Measurements from ENCODE around the gene SPARCL1.
"Not testable (repeated sequence)": the region's sequence is repeated elsewhere in the genome, so short reads cannot be mapped to it uniquely, and the experiment has no call there.

SPARCL1 gene

DNA sequence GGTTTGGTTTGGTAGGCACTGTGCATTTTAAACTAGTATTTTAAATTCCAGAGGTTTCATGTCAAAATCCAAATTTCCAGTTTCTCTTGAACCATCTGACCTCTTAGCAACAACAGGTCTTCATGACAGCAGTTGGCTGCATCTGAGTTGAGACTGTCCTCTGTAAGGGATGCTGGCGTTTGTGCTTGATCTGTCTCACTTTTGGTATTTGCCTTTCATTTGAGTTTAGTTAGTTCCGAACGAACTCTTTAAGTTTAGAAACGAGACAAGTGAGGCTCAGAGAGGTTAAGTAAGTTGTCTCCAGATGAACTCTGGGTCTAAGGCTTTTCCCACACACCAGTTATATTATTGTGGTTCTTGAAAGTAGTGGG is 29.1 kb downstream of the SPARCL1 start:
- DNase-seq, result no peak

DNA sequence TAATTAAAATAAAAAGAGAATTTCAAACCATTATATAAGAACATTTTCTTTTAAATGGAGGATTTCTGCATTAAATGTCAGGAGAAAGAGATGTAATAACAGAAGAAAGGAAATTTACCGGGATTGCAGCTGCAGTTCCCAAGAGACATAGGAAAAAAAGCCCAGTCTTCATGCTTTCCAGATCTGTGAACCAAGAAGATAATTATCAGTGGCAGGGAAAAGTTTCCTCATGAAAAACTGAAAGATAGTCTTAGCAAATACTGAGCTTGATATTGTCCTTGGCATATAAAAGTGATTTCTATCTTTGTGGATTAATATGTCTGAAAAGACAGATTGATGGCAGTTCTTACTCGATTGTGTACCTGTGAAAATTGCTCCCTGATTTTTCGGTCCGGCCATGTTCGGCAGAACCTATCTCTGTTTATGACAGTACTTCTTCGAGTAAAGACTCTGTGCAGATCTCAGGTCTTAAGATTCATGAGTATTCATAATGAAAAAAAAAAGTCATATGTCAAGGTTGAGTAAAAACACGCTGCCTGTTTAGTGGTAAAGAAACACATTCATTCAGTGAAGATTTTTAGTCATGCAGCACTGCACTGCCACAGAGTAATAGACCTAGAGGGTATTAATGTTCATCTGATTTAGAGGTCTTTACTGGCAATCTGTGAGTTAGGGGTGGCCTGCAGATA is 29.6 kb downstream of the SPARCL1 start:
- no peak for DNase-seq

DNA sequence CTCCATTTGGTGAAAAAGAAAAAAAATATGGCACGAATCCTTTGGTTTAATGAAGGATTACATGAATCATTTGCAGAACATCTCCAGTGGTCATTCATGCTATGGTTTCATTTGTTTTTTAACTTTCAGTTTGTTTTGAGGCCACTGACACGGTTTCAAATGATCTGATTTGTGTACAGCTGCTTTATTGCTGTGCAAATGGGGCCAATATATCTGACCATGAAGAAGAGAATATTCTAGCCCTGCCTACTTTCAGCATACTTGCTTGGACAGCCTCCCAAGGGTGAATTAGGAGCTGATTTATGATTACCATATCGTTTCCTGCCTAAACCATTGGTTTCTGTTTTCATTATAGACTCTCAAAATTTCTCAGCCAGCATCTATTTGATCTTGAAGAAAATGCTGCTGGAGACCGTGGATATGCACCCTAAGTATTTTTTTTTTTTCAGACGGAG is 30.7 kb downstream of the SPARCL1 start:
- peak; percentile 85 for DNase-seq

DNA sequence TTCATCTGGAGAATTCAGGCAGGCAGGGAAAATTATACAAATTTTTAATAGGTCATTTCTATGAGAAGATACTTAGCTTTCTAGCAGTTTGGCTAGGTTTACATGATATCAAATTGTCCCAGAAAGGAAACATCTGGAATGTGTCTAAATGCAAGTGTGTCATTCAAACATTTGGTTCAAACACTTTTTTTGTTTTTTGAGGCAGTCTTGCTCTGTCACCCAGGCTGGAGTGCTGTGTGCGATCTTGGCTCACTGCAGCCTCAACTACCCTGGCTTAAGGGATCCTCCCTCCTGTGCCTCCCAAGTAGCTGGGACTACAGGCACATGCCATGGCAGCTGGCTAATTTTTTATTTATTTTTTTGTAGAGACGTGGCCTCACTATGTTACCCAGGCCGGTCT is 31.6 kb downstream of the SPARCL1 start:
- DNase-seq, result no peak

DNA sequence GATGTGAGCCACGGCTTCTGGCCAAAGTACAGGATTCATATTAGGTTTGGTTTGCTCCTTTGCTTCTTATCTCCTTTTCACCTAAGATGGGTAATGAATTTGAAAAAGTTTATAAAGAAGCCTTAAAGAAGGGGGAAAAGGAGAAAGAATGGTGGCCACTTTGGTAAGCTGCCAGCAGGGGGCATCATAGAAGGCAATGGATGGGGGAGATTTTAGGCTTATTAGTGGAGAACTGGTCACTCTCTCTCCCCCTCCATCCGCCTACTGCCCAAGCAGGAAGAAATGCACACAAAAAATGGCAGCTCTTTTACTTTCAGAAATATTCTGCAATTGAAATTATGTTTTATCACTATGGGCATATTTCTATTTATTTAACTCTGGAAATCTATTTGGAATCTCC is 32.0 kb downstream of the SPARCL1 start:
- DNase-seq, result no peak

DNA sequence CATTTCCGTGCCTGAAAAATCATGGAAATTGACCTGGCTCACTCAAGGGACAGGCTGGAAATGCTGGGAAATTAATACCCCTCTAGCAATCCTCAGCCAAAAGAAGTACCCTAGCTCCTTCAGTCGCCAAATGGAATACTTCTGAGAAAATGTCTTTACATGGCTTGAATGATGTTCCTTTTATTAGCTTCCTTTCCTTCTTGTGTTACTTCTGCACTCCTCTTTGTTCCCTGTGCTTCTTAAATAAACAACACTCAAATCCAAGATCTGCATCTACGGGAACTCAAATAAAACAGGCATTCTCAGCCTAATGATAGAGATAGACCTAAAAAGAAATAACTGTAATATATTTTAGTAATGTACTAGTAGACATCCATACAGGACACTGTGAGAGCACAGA is 36.1 kb downstream of the SPARCL1 start:
- no peak for DNase-seq

DNA sequence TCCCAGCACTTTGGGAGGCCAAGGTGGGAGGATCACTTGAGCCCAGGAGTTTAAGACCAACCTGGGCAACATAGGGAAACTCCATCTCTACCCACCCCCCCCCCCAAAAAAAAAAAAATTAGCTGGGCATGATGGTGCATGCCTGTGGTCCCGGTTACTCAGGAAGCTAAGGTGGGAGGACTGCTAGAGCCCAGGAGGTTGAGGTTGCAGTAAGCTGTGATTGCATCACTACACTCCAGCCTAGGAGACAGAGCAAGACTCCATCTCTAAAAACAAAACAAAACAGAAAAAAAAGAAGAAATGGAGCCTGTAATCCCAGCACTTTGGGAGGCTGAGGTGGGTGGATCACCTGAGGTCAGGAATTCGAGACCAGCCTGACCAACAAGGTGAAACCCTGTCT is 37.3 kb downstream of the SPARCL1 start:
- DNase-seq, result not testable (repeated sequence)

DNA sequence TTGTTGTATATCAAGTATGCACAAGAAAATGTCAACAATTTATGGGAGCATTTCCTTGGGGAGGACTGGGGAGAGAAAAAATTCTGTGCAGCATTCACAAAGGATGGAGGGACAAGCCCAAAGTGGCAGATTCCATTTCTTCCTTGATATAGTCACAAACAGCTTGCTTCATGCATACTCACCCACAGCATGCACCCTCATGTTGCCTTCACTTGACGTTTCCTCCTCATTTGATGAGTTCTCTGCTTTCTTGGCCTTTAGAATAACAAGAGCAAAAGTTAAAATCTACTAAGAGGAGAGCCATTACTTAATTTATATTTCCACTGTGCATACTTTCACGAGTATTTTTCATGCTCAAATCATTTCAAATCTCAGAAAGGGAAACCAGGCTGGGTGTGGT is 37.7 kb downstream of the SPARCL1 start:
- no peak for DNase-seq

DNA sequence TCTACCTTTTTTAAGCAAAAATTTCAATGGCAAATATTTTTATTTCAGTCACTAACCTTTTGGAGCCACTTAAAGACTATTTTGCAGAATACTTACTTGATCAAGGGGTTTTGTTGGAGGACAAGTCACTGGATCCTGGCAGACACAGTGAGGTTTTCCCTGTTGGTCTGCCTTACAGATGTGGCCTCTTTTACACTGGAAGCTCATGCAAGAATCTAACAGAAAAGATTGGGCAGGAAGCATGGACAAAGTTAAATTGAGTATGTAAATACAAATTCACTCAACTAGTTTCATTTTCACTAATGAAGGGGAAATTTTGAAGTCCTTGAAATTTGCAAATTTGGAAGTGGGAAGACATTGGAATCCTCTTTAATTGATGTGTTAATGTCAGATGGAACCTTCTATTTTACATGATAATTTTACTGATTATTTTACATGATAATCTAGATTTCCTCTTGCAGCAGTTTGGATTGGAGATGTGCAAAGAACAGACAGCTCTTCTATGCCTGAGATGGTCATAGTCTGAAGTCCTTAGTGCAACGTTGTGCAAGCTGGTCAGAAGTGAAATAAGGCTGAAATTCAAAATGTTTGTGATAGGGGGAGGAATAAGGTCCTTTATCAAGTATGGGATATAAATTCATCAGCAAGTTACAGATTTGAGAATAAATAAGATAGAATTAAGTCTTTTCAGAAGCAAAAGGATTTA is 38.4 kb downstream of the SPARCL1 start:
- DNase-seq, result no peak

DNA sequence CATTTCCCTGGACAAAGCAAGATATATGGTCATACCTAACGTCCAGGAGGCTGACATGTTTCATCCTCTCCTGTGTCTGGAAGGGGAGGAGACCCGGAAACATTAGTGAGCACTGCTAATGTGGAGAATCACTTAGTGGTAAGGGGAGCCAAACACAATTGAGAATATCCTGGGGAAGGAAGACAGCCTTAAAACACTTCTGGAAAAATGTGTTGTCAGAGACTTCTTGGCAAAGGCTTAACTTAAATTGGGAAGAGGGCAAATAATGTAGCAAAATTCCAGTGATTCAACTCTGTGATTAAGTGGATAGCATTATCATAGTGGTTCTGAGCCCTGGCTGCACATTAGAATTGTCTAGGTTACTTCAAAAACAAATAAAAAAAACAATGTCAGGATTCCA is 39.5 kb downstream of the SPARCL1 start:
- no peak for DNase-seq

DNA sequence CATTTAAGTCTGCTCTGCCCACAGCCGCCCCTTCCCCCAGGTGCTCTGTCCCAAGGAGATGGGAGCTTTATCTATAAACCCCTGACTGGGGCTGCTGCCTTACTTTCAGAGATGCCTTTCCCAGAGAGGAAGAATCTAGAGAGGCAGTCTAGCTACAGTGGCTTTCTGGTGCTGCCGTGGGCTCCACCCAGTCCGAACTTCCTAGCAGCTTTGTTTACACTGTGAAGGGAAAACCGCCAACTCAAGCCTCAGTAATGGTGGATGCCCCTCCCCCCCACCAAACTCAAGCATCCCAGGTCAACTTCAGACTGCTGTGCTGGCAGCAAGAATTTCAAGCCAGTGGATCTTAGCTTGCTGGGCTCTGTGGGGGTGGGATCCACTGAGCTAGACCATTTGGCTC is 40.5 kb downstream of the SPARCL1 start:
- DNase-seq, result not testable (repeated sequence)

DNA sequence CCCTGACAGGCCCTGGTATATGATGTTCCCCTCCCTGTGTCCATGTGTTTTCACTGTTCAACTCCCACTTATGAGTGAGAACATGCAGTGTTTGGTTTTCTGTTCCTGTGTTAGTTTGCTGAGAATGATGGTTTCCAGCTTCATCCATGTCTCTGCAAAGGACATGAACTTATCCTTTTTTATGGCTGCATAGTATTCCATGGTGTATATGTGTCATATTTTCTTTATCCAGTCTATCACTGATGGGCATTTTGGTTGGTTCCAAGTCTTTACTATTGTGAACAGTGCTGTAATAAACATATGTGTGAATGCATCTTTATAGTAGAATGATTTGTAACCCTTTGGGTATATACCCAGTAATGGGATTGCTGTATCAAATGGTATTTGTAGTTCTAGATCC is 45.9 kb downstream of the SPARCL1 start:
- DNase-seq, result not testable (repeated sequence)

DNA sequence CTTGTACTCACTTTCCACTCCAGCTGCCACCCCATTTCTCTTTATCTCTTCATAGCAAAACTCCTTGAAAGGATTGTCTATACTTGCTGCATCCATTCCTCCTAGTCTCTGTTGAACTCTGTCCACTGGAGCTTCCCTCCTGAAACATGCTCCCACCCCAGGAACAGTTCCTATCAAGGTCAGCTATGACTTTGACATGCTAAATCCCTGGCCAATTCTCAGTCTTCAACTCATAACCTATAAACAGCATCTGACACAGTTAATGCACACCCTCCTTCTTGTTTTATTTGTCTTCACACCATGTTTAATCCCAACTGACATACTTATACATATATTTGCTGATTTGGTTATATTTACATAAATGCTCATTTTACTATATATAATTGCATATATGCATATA is 47.8 kb downstream of the SPARCL1 start:
- DNase-seq, result no peak

DNA sequence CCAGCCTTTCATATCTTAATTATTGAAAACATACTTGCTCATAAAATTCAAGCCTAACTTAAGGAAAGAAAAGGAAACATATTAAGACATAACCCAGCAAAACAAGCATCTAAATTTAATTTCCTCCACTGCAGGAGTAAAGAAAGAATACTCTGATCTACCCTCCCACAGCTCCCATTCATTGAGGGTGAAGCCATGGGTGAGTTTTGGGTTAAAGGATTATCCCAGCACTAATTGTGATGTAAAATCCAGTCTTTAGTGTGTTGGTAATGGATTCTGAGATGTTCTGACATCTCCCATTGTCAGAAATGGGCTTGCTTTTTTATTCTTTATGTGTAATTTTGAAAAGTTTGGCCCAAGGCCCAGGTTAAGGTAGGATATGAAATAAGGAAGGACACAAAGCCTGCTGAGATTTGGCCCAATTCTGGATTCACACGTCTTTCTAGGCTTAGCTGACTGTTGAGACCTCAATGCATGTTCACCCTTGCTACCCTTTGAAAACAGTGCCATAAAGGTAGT is 50.4 kb downstream of the SPARCL1 start:
- DNase-seq, result no peak

DNA sequence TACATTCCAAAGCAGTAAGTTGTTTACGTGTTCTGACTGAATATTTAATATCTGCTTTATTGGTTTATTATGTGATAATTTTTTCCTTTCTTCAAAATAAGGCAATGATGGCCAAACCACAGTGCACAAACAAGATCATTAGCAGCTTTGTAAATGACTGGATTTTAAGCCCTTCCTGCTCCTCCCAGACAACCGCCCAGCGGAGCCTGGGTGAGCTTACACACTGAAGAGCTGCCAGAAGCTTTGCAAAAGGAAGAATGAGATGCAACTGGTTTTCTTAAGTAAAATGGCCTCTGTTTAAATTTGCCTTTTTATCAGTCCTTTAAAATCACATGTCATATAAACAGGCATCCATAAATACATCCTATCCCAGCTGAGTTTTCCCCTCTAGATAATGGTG is 52.2 kb downstream of the SPARCL1 start:
- no peak for DNase-seq

DNA sequence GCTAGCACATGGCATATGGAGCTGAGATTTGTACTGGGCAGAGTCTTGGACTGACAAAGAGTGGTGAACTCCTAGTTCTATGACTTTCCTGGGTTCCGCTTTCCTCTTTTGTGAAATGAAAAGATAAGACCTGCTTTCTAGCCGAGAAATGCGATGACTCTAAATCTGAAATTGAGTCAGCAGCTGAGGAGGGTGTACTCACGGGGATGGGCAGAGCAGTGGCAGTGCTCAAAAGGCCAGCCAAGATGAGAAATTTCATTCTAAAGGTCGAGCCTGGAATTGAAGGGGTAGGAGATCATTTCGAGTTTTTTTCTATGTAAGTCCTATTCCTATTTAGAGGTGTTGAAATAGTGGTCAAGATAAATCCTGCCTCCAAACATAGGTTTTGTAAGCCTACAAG is 59.8 kb downstream of the SPARCL1 start:
- DNase-seq, result no peak

DNA sequence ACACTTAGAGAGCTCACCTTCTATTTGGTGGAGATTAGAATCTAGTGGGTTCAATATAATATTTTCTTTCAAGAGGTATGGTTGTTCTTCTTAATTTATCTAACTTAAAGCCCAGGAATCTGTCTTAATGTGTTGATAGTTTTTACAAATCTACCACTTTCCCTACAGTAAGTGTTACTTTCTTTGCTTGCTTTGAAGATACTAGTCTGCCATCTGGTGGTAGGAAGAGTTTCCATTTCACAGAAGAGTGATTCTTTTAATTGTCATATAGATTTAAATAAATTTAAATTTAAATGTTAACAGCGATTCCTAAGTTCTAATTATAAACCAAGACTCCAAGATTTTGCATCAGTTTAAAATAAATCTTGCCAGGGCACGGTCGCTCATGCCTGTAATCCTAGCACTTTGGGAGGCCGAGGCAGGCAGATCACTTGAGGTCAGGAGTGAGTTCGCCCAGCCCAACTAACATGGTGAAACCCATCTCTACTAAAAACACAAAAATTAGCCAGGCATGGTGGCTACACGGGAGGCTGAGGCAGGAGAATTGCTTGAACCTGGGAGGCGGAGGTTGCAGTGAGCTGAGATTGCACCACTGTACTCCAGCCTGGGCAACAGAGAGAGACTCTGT is 63.3 kb downstream of the SPARCL1 start:
- peak; percentile 37 for DNase-seq

DNA sequence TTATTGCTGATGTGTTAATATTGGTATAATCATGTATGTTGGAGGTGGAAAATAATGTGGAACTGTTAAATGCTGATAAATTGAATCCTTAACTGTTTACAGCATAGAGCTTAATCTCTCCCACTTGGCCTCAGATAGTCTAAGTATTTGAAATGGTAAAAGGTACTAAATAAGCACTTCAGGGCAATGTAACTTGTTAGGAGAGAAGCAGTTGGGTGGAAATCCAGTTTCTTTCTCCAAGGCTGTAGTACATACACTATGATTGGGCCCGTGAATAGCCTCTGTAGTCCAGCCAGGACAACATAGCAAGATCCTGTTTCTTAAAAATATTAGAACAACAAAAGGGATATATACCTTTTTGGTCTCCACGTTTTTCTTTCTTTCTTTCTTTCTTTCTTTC is 67.1 kb downstream of the SPARCL1 start:
- no peak for DNase-seq

DNA sequence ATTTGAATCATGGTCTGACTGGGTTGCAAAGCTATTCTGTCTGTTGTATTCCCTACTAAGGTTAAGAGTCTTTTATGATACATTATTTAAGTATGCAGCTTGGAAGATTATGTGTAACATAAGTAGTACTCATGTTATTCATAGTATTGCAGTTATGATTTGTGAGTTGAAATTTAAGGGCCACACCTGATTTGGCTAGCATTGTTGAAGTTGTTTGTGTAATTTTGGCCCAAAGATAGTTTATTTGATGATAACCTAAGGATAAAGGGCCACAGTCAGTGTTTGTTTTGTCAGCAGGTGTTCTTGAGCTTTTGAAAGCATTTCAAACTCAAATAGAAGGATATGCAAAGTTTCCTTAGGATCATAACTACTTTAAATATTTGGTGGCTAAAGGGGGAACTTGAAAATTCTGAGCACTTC is 67.9 kb downstream of the SPARCL1 start:
- DNase-seq, result peak; percentile 4

DNA sequence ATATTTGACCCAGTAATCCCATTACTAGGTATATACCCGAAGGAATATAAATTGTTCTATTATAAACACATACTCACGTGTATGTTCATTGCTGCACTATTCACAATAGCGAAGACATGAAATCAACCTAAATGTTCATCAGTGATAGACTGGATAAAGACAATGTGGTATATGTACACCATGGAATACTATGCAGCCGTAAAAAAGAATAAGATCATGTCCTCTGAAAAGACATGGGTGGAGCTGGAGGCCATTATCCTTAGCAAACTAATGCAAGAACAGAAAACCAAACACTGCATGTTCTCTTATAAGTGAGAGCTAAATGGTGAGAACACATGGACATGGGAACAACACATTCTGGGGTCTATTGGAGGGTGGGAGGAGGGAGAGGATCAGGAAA is 70.3 kb downstream of the SPARCL1 start:
- DNase-seq, result no peak

DNA sequence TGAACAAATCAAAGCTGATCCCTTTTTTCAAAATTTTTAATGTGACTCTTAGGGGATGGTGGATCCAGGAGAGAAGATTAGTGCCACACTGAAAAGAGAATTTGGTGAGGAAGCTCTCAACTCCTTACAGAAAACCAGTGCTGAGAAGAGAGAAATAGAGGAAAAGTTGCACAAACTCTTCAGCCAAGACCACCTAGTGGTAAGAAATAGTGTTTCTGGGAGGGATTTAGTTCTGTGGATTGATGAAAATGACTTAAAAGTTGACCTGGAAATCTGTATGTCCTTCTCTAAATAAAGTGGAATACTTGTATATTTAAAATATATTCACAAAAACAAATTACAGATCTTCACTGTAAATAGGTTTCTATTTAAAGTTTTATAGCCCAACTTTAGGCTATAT is 77.6 kb downstream of the SPARCL1 start:
- no peak for DNase-seq

DNA sequence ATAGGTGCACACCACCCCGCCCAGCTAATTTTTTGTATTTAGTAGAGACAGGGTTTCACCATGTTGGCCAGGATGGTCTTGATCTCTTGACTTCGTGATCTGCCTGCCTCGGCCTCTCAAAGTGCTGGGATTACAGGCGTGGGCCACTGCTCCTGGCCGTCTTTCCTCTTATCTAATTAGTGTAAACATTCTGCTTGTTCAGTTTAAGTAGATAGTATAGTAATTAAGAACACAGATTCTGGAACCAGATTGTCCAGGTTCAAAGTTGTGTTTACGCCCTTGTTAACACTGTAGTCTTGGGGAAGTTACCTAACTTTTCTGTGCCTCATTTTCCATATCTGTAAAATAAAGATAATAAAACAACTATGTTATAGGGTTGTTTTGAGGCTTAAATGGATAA is 82.8 kb downstream of the SPARCL1 start:
- not testable (repeated sequence) for DNase-seq

DNA sequence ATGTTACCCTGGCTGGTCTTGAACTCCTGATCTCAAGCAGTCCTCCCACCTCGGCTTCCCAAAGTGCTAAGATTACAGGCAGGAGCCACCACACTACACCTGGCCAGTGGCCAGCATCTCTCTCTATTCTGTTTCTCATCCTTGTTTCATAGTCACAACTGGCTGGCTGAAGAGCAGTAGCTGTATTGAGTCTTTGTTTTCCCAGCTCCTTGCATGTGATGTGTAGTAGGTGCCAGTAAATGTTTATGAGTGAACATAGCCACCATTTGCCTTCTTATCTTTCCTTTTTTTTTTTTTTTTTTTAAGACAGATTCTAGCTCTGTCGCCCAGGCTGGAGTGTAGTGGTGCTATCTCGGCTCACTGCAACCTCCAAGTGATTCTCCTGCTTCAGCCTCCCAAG is 83.2 kb downstream of the SPARCL1 start:
- no peak for DNase-seq

DNA sequence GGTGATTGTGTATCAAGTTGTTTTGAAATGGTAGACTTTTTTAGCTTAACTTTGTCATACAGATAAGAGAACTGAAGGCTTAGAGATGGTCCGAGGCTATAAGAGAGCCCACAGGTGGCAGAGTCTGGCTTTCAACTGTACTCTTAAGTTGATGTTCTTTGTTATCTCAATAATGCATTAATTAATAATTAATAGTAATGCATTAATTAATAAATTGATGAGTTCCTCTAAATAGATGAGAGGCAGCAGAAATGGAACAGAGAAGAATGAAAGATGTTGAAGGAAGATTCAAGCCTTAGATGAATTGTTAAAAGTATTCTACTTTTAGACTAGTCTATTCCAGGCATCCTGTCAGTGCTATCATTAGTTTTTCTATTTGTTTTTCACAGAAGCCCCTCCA is 84.4 kb downstream of the SPARCL1 start:
- DNase-seq, result no peak

All from fibroblast of skin of abdomen (primary cell).